Measurements from ENCODE around the gene SAA2.
"Not testable (repeated sequence)": the region's sequence is repeated elsewhere in the genome, so short reads cannot be mapped to it uniquely, and the experiment has no call there.

Gene SAA2

GRCh38 chr11:18248561-18248960, at the start of gene SAA2:
Gene SAA2, minus strand, starts transcription at chr11:18248668. Its CDS starts 657 bp downstream, at chr11:18248011.
- DNase-seq (ENCODE audit: low read depth in 2 of 2): no peak

GRCh38 chr11:18295316-18295715, 46.8 kb upstream of the SAA2 start:
- no peak for DNase-seq (ENCODE audit: low read depth in 2 of 2)

GRCh38 chr11:18294862-18295261, 46.4 kb upstream of the SAA2 start:
- no peak for DNase-seq (ENCODE audit: low read depth in 2 of 2)

GRCh38 chr11:18288911-18289310, 40.4 kb upstream of the SAA2 start:
- no peak for DNase-seq (ENCODE audit: low read depth in 2 of 2)

- DNase-seq (ENCODE audit: low read depth in 2 of 2): no peak
Observed at GRCh38 chr11:18285841-18286240, 37.4 kb upstream of the SAA2 start.

- no peak for DNase-seq (ENCODE audit: low read depth in 2 of 2)
Observed at GRCh38 chr11:18282626-18283025, 34.2 kb upstream of the SAA2 start.

- no peak for DNase-seq (ENCODE audit: low read depth in 2 of 2)
Observed at GRCh38 chr11:18280438-18281045, 32.1 kb upstream of the SAA2 start.

GRCh38 chr11:18277565-18278271, 29.2 kb upstream of the SAA2 start:
- DNase-seq (ENCODE audit: low read depth in 2 of 2): no peak

- no peak for DNase-seq (ENCODE audit: low read depth in 2 of 2)
Observed at GRCh38 chr11:18271206-18271605, 22.7 kb upstream of the SAA2 start.

- DNase-seq (ENCODE audit: low read depth in 2 of 2): no peak
Observed at GRCh38 chr11:18270102-18270501, 21.6 kb upstream of the SAA2 start.

- not testable (repeated sequence) for DNase-seq (ENCODE audit: low read depth in 2 of 2)
Observed at GRCh38 chr11:18269252-18269651, 20.8 kb upstream of the SAA2 start.

- DNase-seq (ENCODE audit: low read depth in 2 of 2): not testable (repeated sequence)
Observed at GRCh38 chr11:18267335-18268133, 19.1 kb upstream of the SAA2 start.

- no peak for DNase-seq (ENCODE audit: low read depth in 2 of 2)
Observed at GRCh38 chr11:18265949-18266348, 17.5 kb upstream of the SAA2 start, which contains the start of gene SAA1. Gene SAA1, plus strand, starts transcription at chr11:18266264. Its CDS starts 624 bp downstream, at chr11:18266888.

- no peak for DNase-seq (ENCODE audit: low read depth in 2 of 2)
Observed at GRCh38 chr11:18264677-18265555, 16.4 kb upstream of the SAA2 start.

GRCh38 chr11:18264035-18264434, 15.6 kb upstream of the SAA2 start:
- DNase-seq (ENCODE audit: low read depth in 2 of 2): no peak

GRCh38 chr11:18262681-18263350, 14.3 kb upstream of the SAA2 start:
- not testable (repeated sequence) for DNase-seq (ENCODE audit: low read depth in 2 of 2)

GRCh38 chr11:18261721-18262120, 13.3 kb upstream of the SAA2 start:
- no peak for DNase-seq (ENCODE audit: low read depth in 2 of 2)

GRCh38 chr11:18259259-18259658, 10.8 kb upstream of the SAA2 start:
- no peak for DNase-seq (ENCODE audit: low read depth in 2 of 2)

GRCh38 chr11:18254781-18255361, 6.4 kb upstream of the SAA2 start:
- DNase-seq (ENCODE audit: low read depth in 2 of 2): no peak

- no peak for DNase-seq (ENCODE audit: low read depth in 2 of 2)
Observed at GRCh38 chr11:18253778-18254338, 5.4 kb upstream of the SAA2 start.
